Neural progenitor cell (in vitro differentiated cells): ENCODE measurements around the gene GLIPR1L1.

Experiments
- CTCF ChIP-seq: fragments of 200-600 bp; sonication (generic); IDR thresholded peaks from 2 replicates; pipeline ENCODE4 v1.5.1; 2017; ENCODE audit warnings: antibody characterized with exemption, mild to moderate bottlenecking
- EZH2 ChIP-seq: fragments of 200-600 bp; sonication (generic); IDR thresholded peaks from 2 replicates; pipeline ENCODE4 v1.6.1; 2017; ENCODE audit warnings: antibody characterized with exemption, mild to moderate bottlenecking, moderate library complexity
- EZH2phosphoT487 ChIP-seq: fragments of 200-600 bp; sonication (generic); IDR thresholded peaks from 2 replicates; pipeline ENCODE4 v1.6.1; 2017; ENCODE audit warnings: antibody characterized with exemption

- TF ChIP-seq CTCF, result no peak
- TF ChIP-seq EZH2, result no peak
- no peak for TF ChIP-seq EZH2phosphoT487
Measured at GRCh38 chr12:75302225-75302624, 32.2 kb upstream of the GLIPR1L1 start.
